ENCODE data around the gene FMNL2.

Gene FMNL2

DNA sequence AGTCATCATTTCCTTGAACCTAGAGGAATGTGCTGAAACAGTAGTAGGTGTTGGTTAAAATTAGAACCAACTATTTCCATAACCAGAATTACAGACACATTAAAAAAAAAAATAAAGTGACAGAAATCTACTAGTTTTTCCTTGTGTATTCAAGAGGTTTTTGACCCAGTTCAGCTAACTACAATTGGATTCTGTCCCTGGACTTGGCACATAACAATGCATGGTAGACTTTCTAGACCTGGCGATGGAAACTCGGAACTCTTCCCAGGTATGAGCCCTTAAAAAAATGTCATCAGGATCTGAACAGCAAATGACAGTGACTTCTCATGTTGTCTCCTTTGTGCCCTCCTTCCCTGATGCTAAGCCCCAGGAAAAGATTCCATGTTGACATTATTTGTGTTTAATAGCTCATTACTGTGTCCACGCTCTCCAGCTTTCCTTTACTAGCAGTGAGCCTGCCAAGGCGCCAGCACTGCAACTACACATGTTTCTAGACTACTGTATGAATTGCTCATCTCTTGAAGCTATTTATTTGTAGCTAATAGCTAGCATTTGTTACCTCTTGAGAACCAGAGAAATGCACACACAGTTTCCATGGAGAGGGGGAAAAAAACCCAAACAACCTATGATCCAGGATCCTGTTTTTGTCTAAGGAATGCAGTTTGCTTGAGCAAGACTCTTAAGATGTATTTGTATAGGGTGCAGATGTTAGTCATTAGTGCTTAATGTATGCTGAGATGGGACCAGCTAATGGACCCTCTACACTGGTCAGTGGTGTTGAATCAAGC, 148.5 kb downstream of the FMNL2 start:
- no peak for DNase-seq
- no peak overlapping the region for H3K27ac ChIP-seq
- no peak for TF ChIP-seq CTCF (IDR thresholded peaks at IDR 0.05; ENCODE audit: low read depth, low read length, missing control alignments)
- in situ Hi-C loops (cut with HindIII; ENCODE audit: low pct_ligation_motif_present, low sequenced_read_pairs), result no loop called here
- H3K36me3 ChIP-seq (replicated peaks), result no peaks in the 10 kb centered on the region
- no peaks in the 10 kb centered on the region for H3K27me3 ChIP-seq (replicated peaks)
- H3K4me3 ChIP-seq (ENCODE audit: low read depth, low read length), result no peak overlapping the region

GRCh38 chr2:152485954-152486736, 151.2 kb downstream of the FMNL2 start:
- no peak for DNase-seq
- Histone ChIP-seq H3K27me3 (replicated peaks) (no peaks in the 10 kb centered on the region), H3K36me3 (replicated peaks) (no peaks in the 10 kb centered on the region), H3K27ac (no peak overlapping the region), H3K4me3 (ENCODE audit: low read depth, low read length) (no peak overlapping the region)
- TF ChIP-seq CTCF (IDR thresholded peaks at IDR 0.05; ENCODE audit: low read depth, low read length, missing control alignments), result no peak
- in situ Hi-C loops (cut with HindIII; ENCODE audit: low pct_ligation_motif_present, low sequenced_read_pairs), result no loop called here

- no peak overlapping the region for H3K27ac ChIP-seq
- no peak for TF ChIP-seq CTCF (IDR thresholded peaks at IDR 0.05; ENCODE audit: low read depth, low read length, missing control alignments)
- H3K27me3 ChIP-seq (replicated peaks), result no peaks in the 10 kb centered on the region
- in situ Hi-C loops (cut with HindIII; ENCODE audit: low pct_ligation_motif_present, low sequenced_read_pairs), result no loop called here
- no peaks in the 10 kb centered on the region for H3K36me3 ChIP-seq (replicated peaks)
- DNase-seq, result no peak
- H3K4me3 ChIP-seq (ENCODE audit: low read depth, low read length), result no peak overlapping the region
These were observed 151.9 kb downstream of the FMNL2 start for GRCh38 chr2:152486737-152487400.

DNA sequence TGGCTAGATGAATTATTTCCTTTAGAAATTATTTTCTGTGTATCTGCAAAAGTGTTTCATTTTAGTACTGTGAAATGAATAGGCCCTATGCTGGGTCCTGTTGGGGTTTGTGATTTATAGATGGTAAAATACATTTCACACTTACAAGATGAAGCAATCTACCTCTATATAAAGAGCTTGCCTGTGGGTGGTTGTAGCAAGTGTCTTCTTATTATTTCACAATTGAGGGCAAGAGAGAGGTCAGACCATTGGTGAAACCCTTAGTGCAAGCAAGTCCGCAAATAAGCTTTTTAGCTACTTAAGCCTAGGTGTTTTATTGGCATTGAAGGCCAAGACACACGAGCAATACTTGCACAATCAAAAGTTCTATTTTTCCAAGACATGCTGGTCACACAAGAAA, 153.1 kb downstream of the FMNL2 start:
- Histone ChIP-seq H3K27me3 (replicated peaks) (no peaks in the 10 kb centered on the region), H3K27ac (no peak overlapping the region), H3K36me3 (replicated peaks) (no peaks in the 10 kb centered on the region), H3K4me3 (ENCODE audit: low read depth, low read length) (no peak overlapping the region)
- in situ Hi-C loops (cut with HindIII; ENCODE audit: low pct_ligation_motif_present, low sequenced_read_pairs), result no loop called here
- no peak for DNase-seq
- TF ChIP-seq CTCF (IDR thresholded peaks at IDR 0.05; ENCODE audit: low read depth, low read length, missing control alignments), result no peak

- Histone ChIP-seq H3K27ac (no peak overlapping the region), H3K4me3 (ENCODE audit: low read depth, low read length) (no peak overlapping the region), H3K36me3 (replicated peaks) (no peaks in the 10 kb centered on the region), H3K27me3 (replicated peaks) (no peaks in the 10 kb centered on the region)
- DNase-seq, result no peak
- in situ Hi-C loops (cut with HindIII; ENCODE audit: low pct_ligation_motif_present, low sequenced_read_pairs), result no loop called here
- no peak for TF ChIP-seq CTCF (IDR thresholded peaks at IDR 0.05; ENCODE audit: low read depth, low read length, missing control alignments)
These were observed 154.4 kb downstream of the FMNL2 start for GRCh38 chr2:152489364-152489763.

Data from brain microvascular endothelial cell (primary cell).